Esophagus squamous epithelium (tissue), 5 donors: ENCODE data around the gene PLEKHG4. TPM values are rescaled to one million over a fixed set of nuclear protein-coding genes. Genes with fewer than 3 reads are reported as not detected.

ENCODE experiments used
- DNase-seq: peaks from one replicate; lab custom pipeline; 2025; lab: John Stamatoyannopoulos, UW
- H3K27ac ChIP-seq, 4 donors: fragments of 200-600 bp; sonication (generic); one replicate each; pipeline ENCODE4 v1.5.1; 2016 to 2019; ENCODE audit warnings: mild to moderate bottlenecking in 1 of 4
- H3K27me3 ChIP-seq, 4 donors: fragments of 200-600 bp; sonication (generic); 1 replicate in 3 of 4; 2 replicates in 1 of 4; pipeline versions ENCODE4 v1.5.1 to v1.6.0; 2017 to 2021; ENCODE audit warnings: antibody characterized with exemption in 1 of 4
- H3K36me3 ChIP-seq, 3 donors: fragments of 200-600 bp; sonication (generic); one replicate each; pipeline ENCODE4 v1.5.1; 2016 to 2019
- H3K4me1 ChIP-seq, 3 donors: fragments of 200-600 bp; sonication (generic); one replicate each; pipeline ENCODE4 v1.5.1; 2017 to 2019
- H3K4me3 ChIP-seq, 4 donors: fragments of 200-600 bp; sonication (generic); 1 replicate in 3 of 4; 2 replicates in 1 of 4; pipeline ENCODE4 v1.5.1; 2016 to 2019; ENCODE audit warnings: mild to moderate bottlenecking in 2 of 4, moderate library complexity in 1 of 4
- H3K9me3 ChIP-seq, 3 donors: fragments of 200-600 bp; sonication (generic); one replicate each; pipeline ENCODE4 v1.5.1; 2016 to 2019
- POLR2A ChIP-seq, 4 donors: fragments of 450-650 bp; IDR thresholded peaks; one replicate each; pipeline ENCODE4 v1.6.1; 2017; ENCODE audit warnings: antibody characterized with exemption in 4 of 4, mild to moderate bottlenecking in 4 of 4, moderate library complexity in 3 of 4
- WGBS, 2 donors: methylation state at CpG; one replicate each; pipeline ENCODE4 v1.1.5; 2018; 5-methylcytosine and 5-hydroxymethylcytosine counted together
- intact Hi-C: fragments of 100-400 bp; cut with DNase I; formaldehyde crosslinking; loops from one replicate; pipeline ENCODE4 v1.15.0; 2022
- total RNA-seq, 4 donors: library from RNA; depleted of rRNA; stranded (reverse); fragments of >200 nt; gene quantifications; one replicate each; pipeline ENCODE4 v1.1.0, GENCODE V29; 2016
- TF ChIP-seq, protein P1 (sequence below), 6 experiments: fragments of 450-650 bp in 4 of 6; fragments of 200-600 bp in 2 of 6; sonication (generic) in 2 of 6; IDR thresholded peaks; one replicate each; pipeline ENCODE4 v1.5.1; 2016 to 2019; ENCODE audit warnings: antibody characterized with exemption in 6 of 6, mild to moderate bottlenecking in 4 of 6, moderate library complexity in 4 of 6
- donor health status: DM: yes; HTN: yes; CAD: no.

The PLEKHG4 gene
- total RNA-seq, 4 donors from 2014 or later: 5.0 to 11.4 (median 7.5) TPM

DNA sequence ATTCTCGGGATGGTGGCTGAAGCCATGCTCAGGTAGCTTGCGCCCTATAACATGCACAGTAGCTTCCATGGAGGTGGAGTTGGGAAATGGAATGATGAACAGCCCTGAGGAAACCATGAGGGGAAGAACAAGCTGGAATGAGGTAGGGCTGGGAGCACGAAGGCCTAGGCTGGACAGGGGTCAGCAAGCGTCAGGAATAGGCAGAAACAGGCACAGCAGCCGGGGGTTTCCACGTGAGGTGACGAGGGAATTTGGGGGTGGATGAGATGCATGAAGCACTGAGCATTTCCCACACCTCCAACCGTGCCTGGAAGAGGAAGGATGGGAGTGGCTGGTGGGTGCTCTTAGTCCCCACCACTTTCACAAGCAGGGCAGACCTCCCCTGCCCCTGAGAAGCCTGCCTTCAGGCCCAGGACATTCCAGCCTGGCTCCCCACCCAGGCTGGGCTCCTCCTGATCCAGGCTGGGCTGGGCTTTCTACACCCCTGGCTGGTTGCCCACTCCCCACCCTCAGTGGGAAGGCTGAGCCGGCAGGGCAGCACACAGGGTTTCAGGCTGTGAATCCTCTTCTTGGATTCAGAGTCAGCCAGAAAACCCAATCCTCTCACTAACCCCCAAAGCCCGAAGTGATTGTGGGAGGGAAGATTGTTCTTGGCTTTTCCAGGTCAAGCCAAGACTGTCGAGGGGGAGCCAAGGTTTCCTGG is 21.9 kb downstream of the PLEKHG4 start:
- TF ChIP-seq, protein P1, sequence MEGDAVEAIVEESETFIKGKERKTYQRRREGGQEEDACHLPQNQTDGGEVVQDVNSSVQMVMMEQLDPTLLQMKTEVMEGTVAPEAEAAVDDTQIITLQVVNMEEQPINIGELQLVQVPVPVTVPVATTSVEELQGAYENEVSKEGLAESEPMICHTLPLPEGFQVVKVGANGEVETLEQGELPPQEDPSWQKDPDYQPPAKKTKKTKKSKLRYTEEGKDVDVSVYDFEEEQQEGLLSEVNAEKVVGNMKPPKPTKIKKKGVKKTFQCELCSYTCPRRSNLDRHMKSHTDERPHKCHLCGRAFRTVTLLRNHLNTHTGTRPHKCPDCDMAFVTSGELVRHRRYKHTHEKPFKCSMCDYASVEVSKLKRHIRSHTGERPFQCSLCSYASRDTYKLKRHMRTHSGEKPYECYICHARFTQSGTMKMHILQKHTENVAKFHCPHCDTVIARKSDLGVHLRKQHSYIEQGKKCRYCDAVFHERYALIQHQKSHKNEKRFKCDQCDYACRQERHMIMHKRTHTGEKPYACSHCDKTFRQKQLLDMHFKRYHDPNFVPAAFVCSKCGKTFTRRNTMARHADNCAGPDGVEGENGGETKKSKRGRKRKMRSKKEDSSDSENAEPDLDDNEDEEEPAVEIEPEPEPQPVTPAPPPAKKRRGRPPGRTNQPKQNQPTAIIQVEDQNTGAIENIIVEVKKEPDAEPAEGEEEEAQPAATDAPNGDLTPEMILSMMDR (IDR thresholded peaks at IDR 0.05): no peak
- TF ChIP-seq POLR2A (IDR thresholded peaks at IDR 0.05): no peak
- Histone ChIP-seq H3K4me1 (peaks cover 4 to 15% (median 5%) of the 10 kb centered on the region in 3 donors), H3K27ac (peak overlapping the region in 3 of 4 donors; percentile 7 to 49 (median 17)), H3K4me3 (no peak overlapping the region), H3K36me3 (no peaks in the 10 kb centered on the region), H3K9me3 (no peaks in the 10 kb centered on the region), H3K27me3 (no peaks in the 10 kb centered on the region)
- 65 to 73% methylated on average over 8 to 10 of the region's 11 CpGs for WGBS, 2 donors
- intact Hi-C loops: no loop called here
- DNase-seq: no peak

- DNase-seq: no peak
- no peaks in the 10 kb centered on the region for H3K27me3 ChIP-seq
- WGBS, 2 donors: 73 to 85% methylated on average over 2 to 5 of the region's 7 CpGs
- no peak overlapping the region for H3K4me3 ChIP-seq
- H3K36me3 ChIP-seq: no peaks in the 10 kb centered on the region
- H3K27ac ChIP-seq: peak overlapping the region in 1 of 4 donors; percentile 7
- H3K9me3 ChIP-seq: no peaks in the 10 kb centered on the region
- TF ChIP-seq, protein P1 (IDR thresholded peaks at IDR 0.05): no peak
- no peak for TF ChIP-seq POLR2A (IDR thresholded peaks at IDR 0.05)
- intact Hi-C loops: no loop called here
- peaks cover 4 to 15% (median 5%) of the 10 kb centered on the region in 3 donors for H3K4me1 ChIP-seq
Observed at GRCh38 chr16:67302076-67302475, 22.7 kb downstream of the PLEKHG4 start.

- Histone ChIP-seq H3K4me3 (no peak overlapping the region), H3K27me3 (no peaks in the 10 kb centered on the region), H3K9me3 (no peaks in the 10 kb centered on the region), H3K36me3 (no peaks in the 10 kb centered on the region), H3K27ac (no peak overlapping the region), H3K4me1 (peaks cover 4 to 15% (median 5%) of the 10 kb centered on the region in 3 donors)
- 100% methylated on average over 1 of the region's 8 CpGs; no CpG with 5 or more reads in 1 of the 2 donors for WGBS, 2 donors
- intact Hi-C loops: no loop called here
- TF ChIP-seq, protein P1 (IDR thresholded peaks at IDR 0.05): no peak
- no peak for TF ChIP-seq POLR2A (IDR thresholded peaks at IDR 0.05)
- DNase-seq: no peak
Observed at GRCh38 chr16:67302970-67303369, 23.6 kb downstream of the PLEKHG4 start.

GRCh38 chr16:67304020-67304419 is 24.7 kb downstream of the PLEKHG4 start:
- no peaks in the 10 kb centered on the region for H3K9me3 ChIP-seq
- TF ChIP-seq, protein P1 (IDR thresholded peaks at IDR 0.05): no peak
- TF ChIP-seq POLR2A (IDR thresholded peaks at IDR 0.05): no peak
- H3K4me3 ChIP-seq: no peak overlapping the region
- H3K4me1 ChIP-seq: peaks cover 4 to 15% (median 5%) of the 10 kb centered on the region in 3 donors
- DNase-seq: no peak
- no peaks in the 10 kb centered on the region for H3K27me3 ChIP-seq
- intact Hi-C loops: no loop called here
- no peak overlapping the region for H3K27ac ChIP-seq
- WGBS, 2 donors: 36 to 41% methylated on average over 1 of the region's 1 CpG
- H3K36me3 ChIP-seq: no peaks in the 10 kb centered on the region

GRCh38 chr16:67305216-67306071 is 26.1 kb downstream of the PLEKHG4 start:
- WGBS, 2 donors: 82 to 88% methylated on average over 13 of the region's 13 CpGs
- DNase-seq: no peak
- intact Hi-C loops: no loop called here
- H3K27me3 ChIP-seq: no peaks in the 10 kb centered on the region
- H3K4me3 ChIP-seq: no peak overlapping the region
- peaks cover 4 to 15% (median 5%) of the 10 kb centered on the region in 3 donors for H3K4me1 ChIP-seq
- TF ChIP-seq, protein P1 (IDR thresholded peaks at IDR 0.05): no peak
- TF ChIP-seq POLR2A (IDR thresholded peaks at IDR 0.05): no peak
- H3K27ac ChIP-seq: no peak overlapping the region
- no peaks in the 10 kb centered on the region for H3K9me3 ChIP-seq
- H3K36me3 ChIP-seq: no peaks in the 10 kb centered on the region
